ENCODE measurements around the gene BMAL2.

The BMAL2 gene

DNA sequence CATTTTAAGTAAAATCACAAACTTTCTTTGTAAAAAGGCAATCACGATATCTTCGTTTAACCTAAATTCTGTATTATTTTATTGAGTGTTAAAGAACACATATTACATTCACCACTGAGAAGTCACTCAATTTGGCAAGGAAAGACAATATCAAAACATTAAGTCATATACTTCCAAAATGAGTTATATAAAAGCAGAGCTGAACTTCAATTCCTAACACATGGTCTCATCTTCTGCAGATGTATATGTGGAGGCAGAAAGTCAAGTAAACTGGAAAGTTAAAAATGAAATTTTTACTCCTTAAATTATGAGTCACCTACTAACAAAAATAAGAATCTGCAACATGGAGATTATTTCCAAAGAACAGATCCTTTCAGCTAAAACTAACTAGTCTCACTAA is 28.7 kb downstream of the BMAL2 start:
- no peak for DNase-seq

DNA sequence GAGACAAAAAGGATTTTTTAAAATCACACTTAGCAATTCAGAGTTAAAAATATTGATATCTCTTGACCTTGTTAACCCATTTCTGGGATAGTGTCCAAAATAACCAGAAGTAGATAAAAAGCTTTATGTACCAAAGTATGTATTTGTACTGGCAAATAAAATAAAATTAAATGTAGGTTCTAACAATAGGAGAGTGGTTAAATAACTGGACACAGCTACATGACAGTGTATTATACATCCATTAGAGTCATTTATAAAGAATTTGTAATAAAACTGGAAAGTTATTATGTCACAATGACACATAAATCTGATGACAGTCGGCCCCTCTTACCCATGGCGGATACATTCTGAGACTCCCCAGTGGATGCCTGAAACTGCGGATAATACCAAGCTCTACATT is 34.0 kb downstream of the BMAL2 start:
- no peak for DNase-seq

DNA sequence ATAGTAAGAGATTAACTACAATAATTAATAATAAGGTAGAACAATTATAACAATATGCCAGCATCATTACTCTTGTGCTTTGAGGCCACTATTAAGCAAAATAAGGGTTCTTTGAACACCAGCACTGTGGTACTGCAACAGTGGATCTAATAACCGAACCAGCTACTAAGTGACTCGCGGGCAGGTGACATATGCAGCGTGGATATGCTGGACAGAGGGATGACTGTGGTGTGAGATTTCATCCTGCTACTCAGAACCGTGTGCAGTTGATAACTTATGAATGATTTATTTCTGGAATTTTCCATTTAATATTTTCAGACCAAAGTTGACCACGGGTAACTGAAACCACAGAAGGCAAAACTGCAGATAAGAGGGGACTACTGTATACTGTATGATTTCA is 34.4 kb downstream of the BMAL2 start:
- no peak for DNase-seq

DNA sequence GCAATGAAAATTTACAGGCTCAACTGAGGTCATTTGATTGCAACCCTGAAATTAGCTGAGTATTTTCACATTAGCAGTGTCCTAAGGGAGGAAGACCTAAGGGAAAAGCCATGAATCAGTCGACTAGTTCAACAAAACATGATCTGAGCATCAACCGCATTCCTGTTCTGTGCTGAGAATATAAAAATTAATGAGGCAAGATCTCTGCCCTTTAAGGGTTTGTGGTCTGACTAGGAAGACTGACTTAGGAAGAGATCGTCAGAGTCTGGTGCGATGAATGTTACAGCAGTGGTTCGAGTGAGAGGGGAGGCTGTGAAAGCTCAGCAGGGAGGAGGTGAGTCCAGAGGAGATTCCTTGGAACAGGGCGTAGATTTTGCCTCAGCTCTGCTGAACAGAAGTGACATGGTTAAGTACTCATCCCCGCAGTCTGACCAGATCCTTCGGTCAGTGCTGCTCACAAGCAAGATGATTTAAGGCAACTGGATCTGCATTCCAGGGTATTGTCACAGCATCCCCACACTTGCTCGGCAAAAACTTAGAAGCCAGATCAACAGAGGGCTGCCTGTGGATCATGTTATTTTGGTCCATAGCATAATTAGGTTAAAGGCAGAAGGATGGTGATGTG is 49.6 kb downstream of the BMAL2 start:
- DNase-seq: no peak
